HG03045 (cell line): ENCODE data around the gene SLC5A10.

ENCODE experiments used
- ATAC-seq: cut with Tn5 transposase; IDR thresholded peaks from one replicate; pipeline ENCODE4 v1.9.1; 2021; ENCODE audit warnings: mild to moderate bottlenecking, moderate library complexity; ENCODE audit not compliant: unreplicated experiment

The SLC5A10 gene

GRCh38 chr17:18963126-18964017 lies 11.4 kb downstream of the SLC5A10 start:
- no peak for ATAC-seq

GRCh38 chr17:18964018-18964351 lies 12.0 kb downstream of the SLC5A10 start:
- no peak for ATAC-seq

GRCh38 chr17:18964550-18964949 lies 12.6 kb downstream of the SLC5A10 start:
- ATAC-seq: no peak

- ATAC-seq: no peak
These were observed 13.7 kb downstream of the SLC5A10 start for GRCh38 chr17:18965530-18966236.

- ATAC-seq: no peak
These were observed 15.1 kb downstream of the SLC5A10 start for GRCh38 chr17:18966831-18967624.

GRCh38 chr17:18967916-18968315 lies 16.0 kb downstream of the SLC5A10 start:
- ATAC-seq: no peak

GRCh38 chr17:18968345-18968744 lies 16.4 kb downstream of the SLC5A10 start:
- ATAC-seq: no peak

- ATAC-seq: no peak
These were observed 17.3 kb downstream of the SLC5A10 start for GRCh38 chr17:18968945-18969887.

GRCh38 chr17:18970582-18971480 lies 18.9 kb downstream of the SLC5A10 start:
- no peak for ATAC-seq

GRCh38 chr17:18971801-18972200 lies 19.8 kb downstream of the SLC5A10 start:
- ATAC-seq: no peak

GRCh38 chr17:18974407-18975149 lies 22.6 kb downstream of the SLC5A10 start:
- no peak for ATAC-seq

GRCh38 chr17:18975597-18975996 lies 23.6 kb downstream of the SLC5A10 start:
- no peak for ATAC-seq

- ATAC-seq: no peak
These were observed 24.2 kb downstream of the SLC5A10 start for GRCh38 chr17:18976201-18976600.

GRCh38 chr17:18977021-18977420 lies 25.1 kb downstream of the SLC5A10 start:
- no peak for ATAC-seq

GRCh38 chr17:18977646-18978045 lies 25.7 kb downstream of the SLC5A10 start:
- ATAC-seq: no peak

GRCh38 chr17:18978050-18978449 lies 26.1 kb downstream of the SLC5A10 start:
- ATAC-seq: no peak

GRCh38 chr17:18978655-18979054 lies 26.7 kb downstream of the SLC5A10 start:
- ATAC-seq: no peak

- ATAC-seq: no peak
These were observed 28.8 kb downstream of the SLC5A10 start for GRCh38 chr17:18980682-18981334.
